OCI-LY1 (cell line): ENCODE data around the gene CAMKK1.

Source experiments
- H2AFZ ChIP-seq: fragments of 200-600 bp; sonication (generic), shearing (Covaris generic); 2 replicates; pipeline ENCODE4 v1.6.0; 2014; ENCODE audit warnings: antibody characterized with exemption, mild to moderate bottlenecking, low read length
- H3F3A ChIP-seq: fragments of 200-600 bp; sonication (generic), shearing (Covaris generic); 2 replicates; pipeline ENCODE4 v1.6.0; 2014; ENCODE audit warnings: mild to moderate bottlenecking, antibody characterized with exemption, low read length, moderate library complexity; ENCODE audit not compliant: insufficient read depth
- H3K27ac ChIP-seq: fragments of 200-600 bp; sonication (generic); 2 replicates; pipeline ENCODE4 v1.5.1; 2014; ENCODE audit warnings: low read length, mixed run types, mild to moderate bottlenecking, low read depth; ENCODE audit not compliant: poor library complexity, severe bottlenecking
- H3K27me3 ChIP-seq: fragments of 200-600 bp; sonication (generic); 2 replicates; pipeline ENCODE4 v1.6.0; 2014; ENCODE audit warnings: antibody characterized with exemption, mild to moderate bottlenecking, low read length, moderate library complexity; ENCODE audit not compliant: insufficient read depth
- H3K36me3 ChIP-seq: fragments of 200-600 bp; sonication (generic); 2 replicates; pipeline ENCODE4 v1.6.1; 2014; ENCODE audit warnings: mild to moderate bottlenecking, antibody characterized with exemption, low read length, moderate library complexity, mixed read lengths; ENCODE audit not compliant: insufficient read depth
- H3K4me1 ChIP-seq: fragments of 200-600 bp; sonication (generic); 2 replicates; pipeline ENCODE4 v1.5.1; 2014; ENCODE audit warnings: mild to moderate bottlenecking, low read length, moderate library complexity; ENCODE audit not compliant: insufficient read depth, severe bottlenecking
- H3K4me2 ChIP-seq: fragments of 200-600 bp; sonication (generic), shearing (Covaris generic); 2 replicates; pipeline ENCODE4 v1.6.1; 2014; ENCODE audit warnings: low read length
- H3K4me3 ChIP-seq: fragments of 200-600 bp; sonication (generic); 2 replicates; pipeline ENCODE4 v1.5.1; 2014; ENCODE audit warnings: low read length, low read depth, mild to moderate bottlenecking, mixed read lengths; ENCODE audit not compliant: poor library complexity, severe bottlenecking
- H3K79me2 ChIP-seq: fragments of 200-600 bp; shearing (Covaris generic); 2 replicates; pipeline ENCODE4 v1.6.1; 2016; ENCODE audit warnings: mixed run types, low read length, mixed read lengths; ENCODE audit not compliant: insufficient read depth
- H3K9ac ChIP-seq: fragments of 200-600 bp; sonication (generic), shearing (Covaris generic); 2 replicates; pipeline ENCODE4 v1.6.1; 2014; ENCODE audit warnings: mild to moderate bottlenecking, low read length, mixed read lengths
- H3K9me2 ChIP-seq: fragments of 200-600 bp; sonication (generic), shearing (Covaris generic); 2 replicates; pipeline ENCODE4 v1.6.1; 2014; ENCODE audit warnings: low read depth, mild to moderate bottlenecking, low read length, mixed read lengths
- H3K9me3 ChIP-seq: fragments of 200-600 bp; shearing (Covaris generic); 2 replicates; pipeline ENCODE4 v1.6.1; 2014; ENCODE audit warnings: low read length, mixed read lengths
- H4K20me1 ChIP-seq: fragments of 200-600 bp; sonication (generic), shearing (Covaris generic); 2 replicates; pipeline ENCODE4 v1.6.0; 2016; ENCODE audit warnings: mild to moderate bottlenecking, low read length; ENCODE audit not compliant: insufficient read depth
- EZH2 ChIP-seq: fragments of 200-600 bp; sonication (generic), shearing (Covaris generic); IDR thresholded peaks from 2 replicates; pipeline ENCODE4 v1.8.0; 2017; ENCODE audit warnings: borderline replicate concordance, mixed run types, mild to moderate bottlenecking, antibody characterized with exemption, low read length, moderate library complexity, mixed read lengths
- TF ChIP-seq, protein P1 (sequence below): fragments of 200-600 bp; sonication (generic), shearing (Covaris generic); IDR thresholded peaks from 2 replicates; pipeline ENCODE4 v1.5.1; 2017; ENCODE audit warnings: mild to moderate bottlenecking, antibody characterized with exemption, low read length, moderate library complexity, mixed read lengths

CAMKK1 gene

DNA sequence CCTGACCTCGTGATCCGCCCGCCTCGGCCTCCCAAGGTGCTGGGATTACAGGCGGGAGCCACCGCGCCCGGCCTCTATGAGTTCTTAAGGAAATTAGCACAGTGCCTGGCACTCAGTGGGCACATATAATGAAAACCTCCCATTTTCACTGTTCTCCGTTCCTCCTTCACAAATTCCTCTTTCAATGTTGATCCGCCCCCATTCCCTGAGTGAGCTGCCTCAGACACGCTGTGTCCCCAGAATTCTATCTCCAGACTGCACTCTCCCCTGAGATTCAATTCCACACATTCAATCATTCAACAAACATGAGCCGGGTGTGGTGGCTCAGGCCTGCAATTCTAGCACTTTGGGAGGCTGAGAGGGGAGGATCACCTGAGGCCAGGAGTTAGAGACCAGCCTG is 16.4 kb upstream of the CAMKK1 start:
- H2AFZ ChIP-seq, result no peak overlapping the region
- no peaks in the 10 kb centered on the region for H3K79me2 ChIP-seq
- no peak overlapping the region for H3K4me3 ChIP-seq
- no peaks in the 10 kb centered on the region for H3K9me2 ChIP-seq
- no peaks in the 10 kb centered on the region for H3F3A ChIP-seq
- no peaks in the 10 kb centered on the region for H3K36me3 ChIP-seq
- no peak for TF ChIP-seq EZH2
- TF ChIP-seq, protein P1, sequence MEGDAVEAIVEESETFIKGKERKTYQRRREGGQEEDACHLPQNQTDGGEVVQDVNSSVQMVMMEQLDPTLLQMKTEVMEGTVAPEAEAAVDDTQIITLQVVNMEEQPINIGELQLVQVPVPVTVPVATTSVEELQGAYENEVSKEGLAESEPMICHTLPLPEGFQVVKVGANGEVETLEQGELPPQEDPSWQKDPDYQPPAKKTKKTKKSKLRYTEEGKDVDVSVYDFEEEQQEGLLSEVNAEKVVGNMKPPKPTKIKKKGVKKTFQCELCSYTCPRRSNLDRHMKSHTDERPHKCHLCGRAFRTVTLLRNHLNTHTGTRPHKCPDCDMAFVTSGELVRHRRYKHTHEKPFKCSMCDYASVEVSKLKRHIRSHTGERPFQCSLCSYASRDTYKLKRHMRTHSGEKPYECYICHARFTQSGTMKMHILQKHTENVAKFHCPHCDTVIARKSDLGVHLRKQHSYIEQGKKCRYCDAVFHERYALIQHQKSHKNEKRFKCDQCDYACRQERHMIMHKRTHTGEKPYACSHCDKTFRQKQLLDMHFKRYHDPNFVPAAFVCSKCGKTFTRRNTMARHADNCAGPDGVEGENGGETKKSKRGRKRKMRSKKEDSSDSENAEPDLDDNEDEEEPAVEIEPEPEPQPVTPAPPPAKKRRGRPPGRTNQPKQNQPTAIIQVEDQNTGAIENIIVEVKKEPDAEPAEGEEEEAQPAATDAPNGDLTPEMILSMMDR, result no peak
- no peaks in the 10 kb centered on the region for H3K9me3 ChIP-seq
- H3K27me3 ChIP-seq, result peaks cover 6% of the 10 kb centered on the region; the same call in 1 of the 2 replicates
- no peaks in the 10 kb centered on the region for H4K20me1 ChIP-seq
- peaks cover 26% of the 10 kb centered on the region for H3K4me1 ChIP-seq
- H3K9ac ChIP-seq, result no peak overlapping the region
- no peak overlapping the region for H3K4me2 ChIP-seq
- H3K27ac ChIP-seq, result no peak overlapping the region

DNA sequence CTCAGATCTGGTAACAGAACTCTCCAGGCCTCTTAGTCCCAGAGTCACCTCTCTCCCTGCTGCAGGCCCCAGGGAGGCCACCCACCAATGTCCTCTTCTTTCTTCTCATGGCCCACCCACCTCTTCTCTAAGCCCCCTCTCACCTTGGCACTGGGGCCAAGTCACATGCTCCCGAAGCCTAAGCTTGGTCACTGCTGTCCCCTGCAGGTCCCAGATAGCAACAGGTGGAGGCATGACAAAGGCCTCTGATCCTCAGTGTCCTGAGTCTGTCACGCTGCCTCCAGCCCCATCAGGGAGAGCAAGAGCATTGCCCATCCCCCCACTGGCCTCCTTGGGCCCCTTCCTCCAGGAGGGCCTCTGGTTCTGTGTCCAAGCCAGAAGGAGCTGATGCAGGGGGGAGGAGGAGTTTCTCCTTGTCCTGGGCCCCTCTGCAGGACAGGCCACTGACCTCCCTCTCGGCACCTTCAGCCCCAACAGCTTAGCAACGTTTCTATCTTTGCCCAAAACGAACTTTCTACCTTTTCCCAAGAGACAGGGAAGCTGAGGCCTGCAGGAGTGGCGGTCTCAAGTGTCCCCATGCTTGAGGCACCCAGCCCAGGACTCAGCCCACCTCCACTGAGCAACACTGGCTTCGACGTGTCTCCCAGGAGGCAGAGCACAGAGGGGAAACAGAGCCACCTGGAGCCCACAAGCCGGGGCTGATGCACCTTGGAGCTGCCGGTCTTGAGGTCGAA is 14.8 kb upstream of the CAMKK1 start:
- no peaks in the 10 kb centered on the region for H3K9me2 ChIP-seq
- no peak overlapping the region for H3K4me2 ChIP-seq
- H3K27me3 ChIP-seq, result peaks cover 14% of the 10 kb centered on the region
- H3K4me3 ChIP-seq, result no peak overlapping the region
- H3F3A ChIP-seq, result no peaks in the 10 kb centered on the region
- TF ChIP-seq, protein P1, result peak; percentile 13; the same call in 1 of the 2 replicates
- TF ChIP-seq EZH2, result no peak
- H4K20me1 ChIP-seq, result no peaks in the 10 kb centered on the region
- no peaks in the 10 kb centered on the region for H3K9me3 ChIP-seq
- no peak overlapping the region for H2AFZ ChIP-seq
- H3K27ac ChIP-seq, result no peak overlapping the region
- no peaks in the 10 kb centered on the region for H3K36me3 ChIP-seq
- no peak overlapping the region for H3K9ac ChIP-seq
- no peaks in the 10 kb centered on the region for H3K79me2 ChIP-seq
- peaks cover 25% of the 10 kb centered on the region for H3K4me1 ChIP-seq

DNA sequence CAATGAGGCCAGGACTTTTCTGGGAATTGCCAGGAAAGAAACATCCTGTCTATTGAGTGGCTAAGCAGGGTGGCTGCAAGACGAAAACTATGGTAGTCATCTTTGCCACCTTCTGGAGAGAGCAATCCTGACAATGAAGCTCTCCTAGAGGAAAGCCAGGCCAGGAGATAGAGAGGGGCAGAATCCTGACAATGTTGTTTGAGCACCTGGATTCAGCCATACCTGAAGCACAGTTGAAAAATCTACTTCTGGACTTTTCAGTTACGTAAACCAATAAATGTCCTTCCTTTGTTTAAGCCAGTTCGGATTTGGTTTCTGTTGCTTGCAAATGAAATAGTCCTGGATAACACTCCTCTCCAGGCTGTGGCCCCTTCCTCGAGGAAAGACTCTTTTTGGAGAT is 14.0 kb upstream of the CAMKK1 start:
- Histone ChIP-seq H3K9me3 (no peaks in the 10 kb centered on the region), H3K4me1 (peaks cover 25% of the 10 kb centered on the region), H2AFZ (no peak overlapping the region), H3K9ac (no peak overlapping the region), H3K4me2 (no peak overlapping the region), H3K79me2 (no peaks in the 10 kb centered on the region), H4K20me1 (no peaks in the 10 kb centered on the region), H3K27ac (no peak overlapping the region), H3K36me3 (no peaks in the 10 kb centered on the region), H3K4me3 (no peak overlapping the region), H3F3A (no peaks in the 10 kb centered on the region), H3K27me3 (peaks cover 14% of the 10 kb centered on the region), H3K9me2 (no peaks in the 10 kb centered on the region)
- TF ChIP-seq EZH2, result no peak
- TF ChIP-seq, protein P1, result no peak
